Measurements from ENCODE around the gene XYLT2. TPM values are rescaled to one million over a fixed set of nuclear protein-coding genes. Genes with fewer than 3 reads are reported as not detected.
A peak's percentile ranks its signal among the peaks of the same experiment; 100 is the strongest.

Gene XYLT2
- total and polyA plus RNA-seq, 2 experiments from 2014 or later = 48.8 to 80.0 TPM

DNA sequence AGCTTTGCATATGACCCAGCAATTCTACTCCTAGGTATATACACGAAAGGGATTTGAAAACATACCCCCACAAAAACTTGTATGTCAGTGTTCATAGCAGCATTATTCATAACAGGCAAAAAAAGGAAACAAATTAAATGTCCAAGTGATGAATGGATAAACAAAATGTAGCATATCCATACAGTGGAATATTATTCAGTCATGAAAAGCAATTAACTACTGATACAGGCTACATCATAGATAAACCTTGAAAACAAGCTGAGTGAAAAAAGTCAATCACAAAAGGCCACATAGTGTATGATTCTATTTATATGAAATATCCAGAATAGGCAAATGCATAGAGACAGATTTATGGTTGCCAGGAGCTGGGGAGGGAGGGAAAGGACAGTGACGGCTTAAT is 27.8 kb downstream of the XYLT2 start:
- TF ChIP-seq, protein P1, sequence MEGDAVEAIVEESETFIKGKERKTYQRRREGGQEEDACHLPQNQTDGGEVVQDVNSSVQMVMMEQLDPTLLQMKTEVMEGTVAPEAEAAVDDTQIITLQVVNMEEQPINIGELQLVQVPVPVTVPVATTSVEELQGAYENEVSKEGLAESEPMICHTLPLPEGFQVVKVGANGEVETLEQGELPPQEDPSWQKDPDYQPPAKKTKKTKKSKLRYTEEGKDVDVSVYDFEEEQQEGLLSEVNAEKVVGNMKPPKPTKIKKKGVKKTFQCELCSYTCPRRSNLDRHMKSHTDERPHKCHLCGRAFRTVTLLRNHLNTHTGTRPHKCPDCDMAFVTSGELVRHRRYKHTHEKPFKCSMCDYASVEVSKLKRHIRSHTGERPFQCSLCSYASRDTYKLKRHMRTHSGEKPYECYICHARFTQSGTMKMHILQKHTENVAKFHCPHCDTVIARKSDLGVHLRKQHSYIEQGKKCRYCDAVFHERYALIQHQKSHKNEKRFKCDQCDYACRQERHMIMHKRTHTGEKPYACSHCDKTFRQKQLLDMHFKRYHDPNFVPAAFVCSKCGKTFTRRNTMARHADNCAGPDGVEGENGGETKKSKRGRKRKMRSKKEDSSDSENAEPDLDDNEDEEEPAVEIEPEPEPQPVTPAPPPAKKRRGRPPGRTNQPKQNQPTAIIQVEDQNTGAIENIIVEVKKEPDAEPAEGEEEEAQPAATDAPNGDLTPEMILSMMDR (IDR thresholded peaks at IDR 0.05; ENCODE audit: low read depth, low read length) = no peak
- Histone ChIP-seq H3K36me3 (peaks cover 12% of the 10 kb centered on the region), H3K27me3 (no peaks in the 10 kb centered on the region), H3K9me3 (ENCODE audit: low read depth) (no peaks in the 10 kb centered on the region), H3K4me3 (peak overlapping the region; percentile 61), H3K27ac (no peak overlapping the region), H3K4me1 (ENCODE audit: low read depth) (no peaks in the 10 kb centered on the region)
- no peak for DNase-seq (ENCODE audit: low read depth in 1 of 2, low spot score in 1 of 2)

DNA sequence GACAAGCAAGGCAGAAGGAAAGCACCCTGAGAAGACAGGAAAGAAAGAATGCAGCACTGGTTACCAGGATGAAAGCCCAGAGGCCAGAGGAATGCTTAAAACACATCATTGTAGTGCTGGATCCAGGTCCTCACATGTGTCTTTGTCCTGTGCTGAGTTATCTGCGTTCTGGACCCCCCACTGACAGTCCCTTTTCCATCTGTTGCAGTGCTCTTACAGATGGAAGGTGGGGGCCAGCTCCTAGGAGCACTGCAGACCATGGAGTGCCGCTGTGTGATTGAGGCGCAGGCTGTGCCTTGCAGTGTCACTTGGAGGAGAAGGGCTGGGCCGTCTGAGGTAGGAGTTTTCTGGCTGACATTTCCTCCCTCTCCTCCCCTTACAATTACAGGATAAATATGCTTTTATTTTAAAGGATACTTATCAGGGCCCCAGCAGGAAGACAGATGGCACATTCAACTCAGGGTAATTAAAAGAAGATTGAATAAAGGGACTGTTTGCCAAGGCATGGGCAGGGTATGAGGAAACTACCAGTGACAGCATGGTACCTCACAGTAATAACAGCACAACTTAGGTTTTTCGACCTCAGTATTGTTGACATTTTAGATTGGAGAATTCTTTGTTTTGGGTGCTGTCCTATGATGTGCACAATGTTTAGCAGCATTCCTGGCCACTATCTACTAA is 30.1 kb downstream of the XYLT2 start:
- DNase-seq (ENCODE audit: low read depth in 1 of 2, low spot score in 1 of 2) = no peak
- Histone ChIP-seq H3K36me3 (no peaks in the 10 kb centered on the region), H3K27ac (no peak overlapping the region), H3K4me3 (no peak overlapping the region), H3K4me1 (ENCODE audit: low read depth) (no peaks in the 10 kb centered on the region), H3K27me3 (no peaks in the 10 kb centered on the region), H3K9me3 (ENCODE audit: low read depth) (no peaks in the 10 kb centered on the region)
- TF ChIP-seq, protein P1 (IDR thresholded peaks at IDR 0.05; ENCODE audit: low read depth, low read length) = no peak

- Histone ChIP-seq H3K4me3 (no peak overlapping the region), H3K36me3 (peaks cover 21% of the 10 kb centered on the region), H3K9me3 (ENCODE audit: low read depth) (no peaks in the 10 kb centered on the region), H3K4me1 (ENCODE audit: low read depth) (no peaks in the 10 kb centered on the region), H3K27ac (no peak overlapping the region), H3K27me3 (no peaks in the 10 kb centered on the region)
- DNase-seq (ENCODE audit: low read depth in 1 of 2, low spot score in 1 of 2) = no peak
- TF ChIP-seq, protein P1 (IDR thresholded peaks at IDR 0.05; ENCODE audit: low read depth, low read length) = no peak
Observed at GRCh38 chr17:50379351-50380132, 33.6 kb downstream of the XYLT2 start.

DNA sequence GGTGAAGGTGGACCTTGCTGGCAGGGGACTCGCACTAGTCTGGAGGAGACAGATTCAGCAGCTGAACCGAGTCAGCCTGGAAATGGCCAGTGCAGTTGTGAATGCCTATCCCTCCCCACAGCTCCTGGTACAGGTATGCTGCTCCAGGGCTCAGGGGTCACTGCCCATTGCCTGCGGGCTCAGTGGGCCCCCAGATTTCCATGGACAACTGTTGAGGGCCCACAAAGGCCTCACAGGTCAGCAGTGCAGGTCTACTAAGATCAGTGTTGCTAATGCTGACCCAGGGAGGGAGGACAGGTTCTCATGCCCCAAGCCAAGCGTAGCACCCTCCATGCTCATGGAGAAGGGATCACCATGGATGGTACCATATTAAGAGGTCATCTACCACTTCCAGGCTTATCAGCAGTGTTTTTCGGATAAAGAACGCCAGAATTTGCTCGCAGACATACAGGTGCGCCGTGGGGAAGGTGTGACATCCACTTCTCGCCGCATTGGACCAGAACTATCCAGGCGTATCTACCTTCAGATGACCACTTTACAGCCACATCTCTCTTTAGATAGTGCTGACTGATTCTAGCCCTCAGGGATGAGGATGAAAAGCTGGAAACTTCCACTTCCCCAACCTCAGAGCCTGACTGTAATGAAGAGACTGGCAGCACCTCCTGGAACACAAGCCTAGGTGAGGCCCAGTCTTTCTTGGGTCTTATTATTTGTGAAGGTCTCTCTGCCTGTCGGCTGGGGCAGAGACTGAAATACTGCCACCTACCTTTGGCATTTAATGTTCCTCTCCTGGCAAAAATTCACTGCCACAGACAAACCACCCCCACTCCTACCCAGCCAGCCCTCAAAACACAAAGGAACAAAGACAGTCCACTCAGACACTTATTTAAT is 34.7 kb downstream of the XYLT2 start:
- Histone ChIP-seq H3K27me3 (no peaks in the 10 kb centered on the region), H3K9me3 (ENCODE audit: low read depth) (no peaks in the 10 kb centered on the region), H3K4me3 (no peak overlapping the region), H3K4me1 (ENCODE audit: low read depth) (no peaks in the 10 kb centered on the region), H3K27ac (no peak overlapping the region), H3K36me3 (peaks cover 26% of the 10 kb centered on the region)
- no peak for DNase-seq (ENCODE audit: low read depth in 1 of 2, low spot score in 1 of 2)
- TF ChIP-seq, protein P1 (IDR thresholded peaks at IDR 0.05; ENCODE audit: low read depth, low read length) = no peak

DNA sequence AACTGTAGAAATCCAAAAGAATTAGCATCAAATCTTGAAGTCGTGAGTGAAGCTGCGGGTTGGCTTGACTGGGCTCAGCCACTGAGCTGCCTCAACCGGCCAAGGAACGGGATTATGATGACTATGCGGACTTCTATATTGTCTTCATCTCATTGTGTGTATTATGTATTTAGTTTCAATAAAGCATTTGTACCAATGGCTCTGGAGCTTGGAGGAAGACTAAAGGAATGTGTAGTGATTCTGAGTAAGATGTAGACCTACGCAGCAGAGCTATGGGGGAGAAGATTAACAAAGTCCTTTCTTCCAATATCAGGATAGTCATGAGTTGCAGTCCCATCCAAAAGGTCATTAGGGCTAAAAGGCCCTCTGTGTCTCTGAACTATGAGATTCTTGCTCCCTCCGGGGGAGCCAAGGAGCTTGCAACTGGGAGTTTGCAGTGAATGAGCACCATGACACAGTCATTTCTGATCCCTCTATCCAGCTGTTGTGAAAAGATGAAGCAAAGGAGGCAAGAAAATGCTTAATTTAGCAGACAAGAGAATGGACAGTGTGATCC is 35.4 kb downstream of the XYLT2 start:
- no peak for DNase-seq (ENCODE audit: low read depth in 1 of 2, low spot score in 1 of 2)
- no peaks in the 10 kb centered on the region for H3K4me1 ChIP-seq (ENCODE audit: low read depth)
- H3K4me3 ChIP-seq = no peak overlapping the region
- H3K36me3 ChIP-seq = peaks cover 34% of the 10 kb centered on the region
- H3K27ac ChIP-seq = no peak overlapping the region
- no peaks in the 10 kb centered on the region for H3K27me3 ChIP-seq
- no peaks in the 10 kb centered on the region for H3K9me3 ChIP-seq (ENCODE audit: low read depth)
- TF ChIP-seq, protein P1 (IDR thresholded peaks at IDR 0.05; ENCODE audit: low read depth, low read length) = no peak
